Endothelial cell of umbilical vein (primary cell): ENCODE measurements around the gene MGAT4A. TPM values are rescaled to one million over a fixed set of nuclear protein-coding genes. Genes with fewer than 3 reads are reported as not detected.

Experiments
- BruUV-seq: library from RNA; stranded (reverse); fragments of 400-500 nt; replicated peaks from 2 replicates; lab custom pipeline; 2021; lab: Mats Ljungman, UMichigan
- CTCF ChIA-PET: fragments of 300-600, 350-600 bp; sonication (Branson Sonifier 250); formaldehyde crosslinking; loops from one replicate; lab custom pipeline; 2021; ENCODE audit warnings: antibody characterized with exemption, inconsistent platforms; lab: Charles Lee
- POLR2A ChIA-PET: fragments of 300-600, 350-600 bp; sonication (Branson Sonifier 250); formaldehyde crosslinking; loops from one replicate; lab custom pipeline; 2021; ENCODE audit warnings: antibody characterized with exemption, inconsistent platforms; lab: Charles Lee
- DNase-seq: peaks from one replicate; pipeline ENCODE4 v3.0.0-alpha.2; 2011; ENCODE audit warnings: low read depth, low spot score
- FAIRE-seq: peaks from 2 replicates; lab custom pipeline; 2011; peaks lifted over from hg19 to GRCh38; lab: Jason Lieb, UNC
- H2AFZ ChIP-seq: 2 replicates; pipeline ENCODE4 v1.6.0; 2012; ENCODE audit warnings: low read depth, low read length, control low read depth, inconsistent platforms
- H3K27ac ChIP-seq: 2 replicates; pipeline ENCODE4 v1.5.1; 2011; ENCODE audit warnings: low read depth, mild to moderate bottlenecking, control low read depth, low read length, moderate library complexity; ENCODE audit not compliant: insufficient read depth
- H3K27me3 ChIP-seq, 2 experiments: 2 replicates each; pipeline versions ENCODE4 v1.6.0 to v1.6.1; 2011; ENCODE audit warnings: low read length in 2 of 2, mixed read lengths in 1 of 2; ENCODE audit not compliant: control insufficient read depth in 2 of 2, insufficient read depth in 2 of 2
- H3K36me3 ChIP-seq, 2 experiments: 2 replicates in 1 of 2; 3 replicates in 1 of 2; pipeline ENCODE4 v1.5.1; 2011; ENCODE audit warnings: low read length in 2 of 2, mild to moderate bottlenecking in 1 of 2, moderate library complexity in 1 of 2; ENCODE audit not compliant: control insufficient read depth in 2 of 2, insufficient read depth in 2 of 2; ENCODE audit errors: extremely low read depth in 1 of 2
- H3K4me1 ChIP-seq: 3 replicates; pipeline ENCODE4 v1.5.1; 2011; ENCODE audit warnings: mild to moderate bottlenecking, low read length; ENCODE audit not compliant: control insufficient read depth, insufficient read depth; ENCODE audit errors: extremely low read depth
- H3K4me2 ChIP-seq: 2 replicates; pipeline ENCODE4 v1.6.1; 2011; ENCODE audit warnings: low read length, control low read depth, mixed read lengths; ENCODE audit not compliant: insufficient read depth
- H3K4me3 ChIP-seq, 3 experiments: fragments of 200-600 bp in 1 of 3; sonication (generic), shearing (Covaris generic) in 1 of 3; replicated peaks in 1 of 3; 2 replicates each; pipeline ENCODE4 v1.5.1; 2011 to 2016; ENCODE audit warnings: control low read depth in 3 of 3, low read length in 3 of 3, mild to moderate bottlenecking in 2 of 3, inconsistent platforms in 1 of 3, low read depth in 1 of 3, moderate library complexity in 1 of 3; ENCODE audit not compliant: insufficient read depth in 1 of 3
- H3K79me2 ChIP-seq: 2 replicates; pipeline ENCODE4 v1.6.0; 2012; ENCODE audit warnings: low read length, inconsistent platforms; ENCODE audit not compliant: control insufficient read depth, insufficient read depth
- H3K9ac ChIP-seq: replicated peaks from 2 replicates; pipeline ENCODE3; 2011; ENCODE audit warnings: low read length, control low read depth; ENCODE audit not compliant: insufficient read depth; ENCODE audit errors: extremely low read depth
- H3K9me1 ChIP-seq: replicated peaks from 3 replicates; pipeline ENCODE4 v1.6.0; 2011; ENCODE audit warnings: mild to moderate bottlenecking, low read length; ENCODE audit not compliant: control insufficient read depth, insufficient read depth; ENCODE audit errors: extremely low read depth
- H3K9me3 ChIP-seq: replicated peaks from 2 replicates; pipeline ENCODE4 v1.5.1; 2012; ENCODE audit warnings: low read length, inconsistent platforms; ENCODE audit not compliant: control insufficient read depth, insufficient read depth
- H4K20me1 ChIP-seq: replicated peaks from 2 replicates; pipeline ENCODE3; 2011; ENCODE audit warnings: mild to moderate bottlenecking, low read length; ENCODE audit not compliant: control insufficient read depth, insufficient read depth; ENCODE audit errors: extremely low read depth
- CTCF ChIP-seq, 2 donors: IDR thresholded peaks; 1 replicate in 1 of 2; 2 replicates in 1 of 2; pipeline ENCODE4 v1.5.1; 2011; ENCODE audit warnings: low read length in 2 of 2, mild to moderate bottlenecking in 2 of 2, moderate library complexity in 2 of 2, control low read depth in 1 of 2, inconsistent platforms in 1 of 2, low read depth in 1 of 2; ENCODE audit not compliant: insufficient read depth in 1 of 2; ENCODE audit errors: extremely low read depth in 1 of 2
- EZH2 ChIP-seq: IDR thresholded peaks from 2 replicates; pipeline ENCODE4 v1.6.1; 2012; ENCODE audit warnings: borderline replicate concordance, low read depth, mild to moderate bottlenecking, moderate library complexity, low read length, inconsistent platforms; ENCODE audit not compliant: severe bottlenecking
- FOS ChIP-seq: IDR thresholded peaks from 2 replicates; pipeline ENCODE4 v1.6.1; 2011; ENCODE audit warnings: mild to moderate bottlenecking, low read length, moderate library complexity, borderline replicate concordance; ENCODE audit not compliant: insufficient read depth
- GATA2 ChIP-seq: IDR thresholded peaks from 2 replicates; pipeline ENCODE4 v1.7.0; 2011; ENCODE audit warnings: low read depth, mild to moderate bottlenecking, moderate library complexity, mixed read lengths, low read length; ENCODE audit not compliant: insufficient read length, insufficient read depth
- JUN ChIP-seq: IDR thresholded peaks from 2 replicates; pipeline ENCODE4 v1.6.1; 2011; ENCODE audit warnings: borderline replicate concordance, low read depth; ENCODE audit not compliant: insufficient read length, insufficient read depth
- MAX ChIP-seq: IDR thresholded peaks from 2 replicates; pipeline ENCODE4 v1.6.1; 2011; ENCODE audit not compliant: insufficient read depth, insufficient read length
- MYC ChIP-seq: IDR thresholded peaks from one replicate; pipeline ENCODE4 v1.6.1; 2011; ENCODE audit warnings: mild to moderate bottlenecking, low read depth, low read length
- POLR2A ChIP-seq: IDR thresholded peaks from 2 replicates; pipeline ENCODE4 v1.6.1; 2012; ENCODE audit warnings: low read depth, mild to moderate bottlenecking, control low read depth, low read length
- POLR2AphosphoS5 ChIP-seq: IDR thresholded peaks from 2 replicates; pipeline ENCODE4 v1.6.1; 2012; ENCODE audit warnings: low read depth, mild to moderate bottlenecking, control low read depth, low read length, moderate library complexity; ENCODE audit not compliant: insufficient read depth
- dilution Hi-C: fragments of 300-500 bp; cut with MboI; formaldehyde crosslinking; loops from one replicate; pipeline ENCODE4 v1.15.0; 2019; ENCODE audit warnings: low sequenced_read_pairs; ENCODE audit not compliant: extremely low pct_ligation_motif_present
- intact Hi-C: fragments of 100-400 bp; cut with micrococcal nuclease; formaldehyde crosslinking; loops from one replicate; pipeline ENCODE4 v1.10.0; 2022
- polyA plus RNA-seq, 4 experiments: library from polyadenylated mRNA; depleted of rRNA in 3 of 4; stranded (reverse) in 3 of 4; unstranded in 1 of 4; fragments of >200 nt; gene quantifications; 2 replicates each; pipeline versions ENCODE4 v1.2.1 to v1.2.3, GENCODE V29; 2011 to 2012; ENCODE audit warnings: missing spikeins in 1 of 4
- total RNA-seq: library from RNA; stranded (reverse); gene quantifications from 2 replicates; pipeline ENCODE4 v1.2.3, GENCODE V29; 2021

MGAT4A gene
- total and polyA plus RNA-seq, 2 donors (not counting 3 experiments of a cell fraction or from before 2014, with no cell fraction given) = 9.2 to 42.2 TPM

GRCh38 chr2:98769784-98770183, 38.9 kb upstream of the MGAT4A start:
- BruUV-seq = no TSS peak

More at GRCh38 chr2:98769784-98770183, 38.9 kb upstream of the MGAT4A start:
- H4K20me1 ChIP-seq = no peaks in the 10 kb centered on the region
- H3K27ac ChIP-seq = no peak overlapping the region
- H3K27me3 ChIP-seq = no peaks in the 10 kb centered on the region
- TF ChIP-seq POLR2A = no peak
- TF ChIP-seq POLR2AphosphoS5 = no peak
- TF ChIP-seq EZH2 = no peak
- no peak for TF ChIP-seq JUN
- no peak for TF ChIP-seq GATA2
- TF ChIP-seq MAX = no peak
- no peak for TF ChIP-seq CTCF (IDR thresholded peaks at IDR 0.05; ENCODE audit: extremely low read depth in 1 of 2, insufficient read depth in 1 of 2, low read depth in 1 of 2, low read length in 2 of 2)
- no peak for TF ChIP-seq MYC
- TF ChIP-seq FOS = no peak
- H3K4me3 ChIP-seq = no peak overlapping the region
- H2AFZ ChIP-seq = no peak overlapping the region
- H3K9ac ChIP-seq = no peak overlapping the region
- peaks cover 17% of the 10 kb centered on the region for H3K4me1 ChIP-seq
- ChIA-PET POLR2A (no interaction called here), CTCF (interaction anchor here (1.2 kb wide), 1 partner anchor 68 kb away, joined by 3 read pairs; no protein-coding TSS in a partner anchor)
- no peaks in the 10 kb centered on the region for H3K9me1 ChIP-seq
- no peaks in the 10 kb centered on the region for H3K36me3 ChIP-seq
- dilution Hi-C loops (no loop called here), intact Hi-C loops (no loop called here)
- no peak overlapping the region for H3K4me2 ChIP-seq
- DNase-seq (no peak), FAIRE-seq (no peak)
- no peaks in the 10 kb centered on the region for H3K79me2 ChIP-seq
- no peaks in the 10 kb centered on the region for H3K9me3 ChIP-seq
